ENCODE data around the gene CLCN4.
A peak's percentile ranks its signal among the peaks of the same experiment; 100 is the strongest.

CLCN4 gene

DNA sequence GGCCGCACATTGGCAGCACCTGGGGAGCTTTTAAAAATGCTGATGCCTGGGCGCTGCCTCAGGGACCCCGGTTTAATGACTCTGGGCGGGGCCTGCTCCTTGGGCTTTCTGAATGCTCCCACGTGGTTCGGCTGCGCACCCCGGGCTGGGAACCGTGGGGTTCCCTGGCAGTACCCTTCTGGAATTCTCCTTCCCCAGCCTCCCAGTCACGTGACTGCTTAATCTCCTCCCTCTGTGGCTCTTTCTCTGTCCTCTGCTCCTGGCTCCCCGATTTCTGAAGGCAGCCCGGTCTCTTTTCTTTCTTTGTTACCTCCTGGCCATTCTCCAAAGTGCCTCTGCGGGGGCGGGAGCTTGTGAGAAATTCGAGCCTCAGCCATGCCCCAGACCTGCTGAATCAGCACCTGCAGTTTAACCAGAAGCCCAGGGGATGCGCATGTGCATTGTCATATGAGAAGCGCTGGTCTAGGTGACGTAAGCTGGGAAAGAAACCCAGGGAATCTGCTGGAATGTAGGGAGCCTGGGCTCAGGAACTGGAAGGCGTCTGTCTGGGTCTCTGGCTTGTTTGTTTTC lies 16.6 kb downstream of the CLCN4 start:
- H3K4me2 ChIP-seq, result peak overlapping the region; percentile 31; the same call in 1 of the 2 replicates
- H3K9me3 ChIP-seq, result no peaks in the 10 kb centered on the region
- no peaks in the 10 kb centered on the region for H3K36me3 ChIP-seq
- no peak overlapping the region for H3K4me3 ChIP-seq
- peaks cover 17% of the 10 kb centered on the region; the same call in 1 of the 2 replicates for H3K27me3 ChIP-seq
- peaks cover 27% of the 10 kb centered on the region for H3K4me1 ChIP-seq
- H3K27ac ChIP-seq, result no peak overlapping the region
- no peak for TF ChIP-seq Cebpa-rat (IDR thresholded peaks at IDR 0.05)
- H4K20me1 ChIP-seq, result no peaks in the 10 kb centered on the region
- H3K9ac ChIP-seq, result no peak overlapping the region

GRCh38 chrX:10174051-10174450 lies 17.3 kb downstream of the CLCN4 start:
- Histone ChIP-seq H4K20me1 (no peaks in the 10 kb centered on the region), H3K27me3 (peaks cover 16% of the 10 kb centered on the region), H3K9ac (no peak overlapping the region), H3K4me3 (no peak overlapping the region), H3K4me1 (peaks cover 24% of the 10 kb centered on the region), H3K27ac (no peak overlapping the region), H3K4me2 (no peak overlapping the region; the same call in 1 of the 2 replicates), H3K9me3 (no peaks in the 10 kb centered on the region), H3K36me3 (no peaks in the 10 kb centered on the region)
- TF ChIP-seq Cebpa-rat (IDR thresholded peaks at IDR 0.05), result no peak

GRCh38 chrX:10174810-10175209 lies 18.0 kb downstream of the CLCN4 start:
- Histone ChIP-seq H3K9ac (no peak overlapping the region), H3K36me3 (no peaks in the 10 kb centered on the region), H3K4me3 (no peak overlapping the region), H3K9me3 (no peaks in the 10 kb centered on the region), H3K27me3 (peaks cover 24% of the 10 kb centered on the region), H3K4me2 (no peak overlapping the region), H3K27ac (no peak overlapping the region), H4K20me1 (no peaks in the 10 kb centered on the region), H3K4me1 (peaks cover 24% of the 10 kb centered on the region)
- TF ChIP-seq Cebpa-rat (IDR thresholded peaks at IDR 0.05), result no peak

DNA sequence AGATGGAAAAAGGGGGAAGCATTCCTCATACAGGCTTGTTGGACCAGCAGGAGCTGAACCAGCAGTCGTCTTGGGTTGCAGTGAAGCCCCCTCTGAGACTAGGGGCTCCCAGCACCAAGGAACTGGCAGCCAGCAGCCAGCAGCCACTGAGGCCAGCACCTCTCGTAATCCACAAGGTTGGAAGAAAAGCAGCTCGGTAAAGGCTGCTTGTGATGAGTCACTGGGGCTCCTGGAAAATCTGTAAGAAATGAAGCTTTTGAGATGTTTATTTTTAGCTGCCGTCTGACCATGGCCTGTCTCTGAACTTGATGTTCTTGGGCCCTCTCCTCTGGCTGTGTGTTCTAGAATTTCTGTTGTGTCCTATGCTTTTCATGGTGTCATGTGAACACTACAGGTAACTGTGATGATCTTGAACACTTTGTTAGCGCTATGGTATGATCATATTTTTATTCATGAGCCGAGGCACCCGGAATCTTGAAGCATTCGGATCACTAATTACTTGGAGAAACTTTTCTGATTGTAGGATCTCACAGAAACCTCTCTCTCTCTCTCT lies 18.6 kb downstream of the CLCN4 start:
- Histone ChIP-seq H4K20me1 (no peaks in the 10 kb centered on the region), H3K9me3 (no peaks in the 10 kb centered on the region), H3K27ac (no peak overlapping the region), H3K27me3 (peaks cover 24% of the 10 kb centered on the region), H3K4me3 (no peak overlapping the region), H3K4me1 (peaks cover 24% of the 10 kb centered on the region), H3K36me3 (no peaks in the 10 kb centered on the region), H3K4me2 (no peak overlapping the region), H3K9ac (no peak overlapping the region)
- no peak for TF ChIP-seq Cebpa-rat (IDR thresholded peaks at IDR 0.05)

DNA sequence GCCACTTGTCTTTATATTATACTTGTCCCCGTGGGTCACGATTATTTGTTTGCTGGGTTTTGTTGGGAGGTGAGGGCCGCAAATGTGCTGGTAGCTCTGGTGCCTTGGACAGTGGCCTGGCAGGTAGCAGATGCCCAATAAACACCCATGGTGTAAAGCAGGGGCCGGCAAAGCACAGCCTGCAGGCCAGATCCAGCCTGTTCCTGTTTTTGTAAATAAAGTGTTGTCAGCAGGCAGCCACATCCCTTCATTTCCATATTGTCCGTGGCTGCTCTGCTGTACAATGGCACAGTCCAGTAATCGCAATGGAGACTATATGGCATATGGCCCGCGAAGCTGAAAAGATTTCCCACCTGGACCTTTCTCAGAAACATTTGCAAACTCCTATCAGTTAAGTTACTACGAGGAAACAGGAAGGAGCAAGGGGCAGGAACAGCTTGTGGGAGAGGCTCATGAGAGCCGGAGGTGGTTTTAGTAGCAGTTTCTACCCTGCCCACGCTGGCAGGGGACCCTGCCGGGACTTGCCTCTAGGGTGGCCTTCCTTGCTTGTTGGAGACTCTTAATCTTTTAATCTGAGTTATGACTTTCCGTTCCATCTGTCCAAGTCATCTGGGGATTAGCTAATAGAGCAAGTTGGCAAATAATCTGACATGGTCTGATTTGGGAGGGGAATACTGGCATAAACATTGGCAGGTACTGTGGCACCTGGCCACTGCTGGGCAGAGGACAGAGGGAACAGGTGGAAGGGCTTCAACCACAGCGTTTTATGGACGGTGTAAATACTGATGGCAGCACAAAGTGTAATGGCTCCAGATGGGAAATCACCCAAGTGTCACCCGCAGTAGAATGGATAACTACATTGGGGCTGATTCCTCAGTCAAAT lies 19.6 kb downstream of the CLCN4 start:
- no peak for TF ChIP-seq Cebpa-rat (IDR thresholded peaks at IDR 0.05)
- Histone ChIP-seq H4K20me1 (no peaks in the 10 kb centered on the region), H3K4me2 (no peak overlapping the region; the same call in 1 of the 2 replicates), H3K27ac (no peak overlapping the region), H3K36me3 (no peaks in the 10 kb centered on the region), H3K9ac (no peak overlapping the region), H3K4me3 (no peak overlapping the region), H3K4me1 (peaks cover 24% of the 10 kb centered on the region), H3K9me3 (no peaks in the 10 kb centered on the region), H3K27me3 (peaks cover 24% of the 10 kb centered on the region)

GRCh38 chrX:10177004-10177396 lies 20.2 kb downstream of the CLCN4 start:
- Histone ChIP-seq H3K27me3 (peaks cover 24% of the 10 kb centered on the region), H3K27ac (no peak overlapping the region), H3K4me2 (no peak overlapping the region), H3K36me3 (no peaks in the 10 kb centered on the region), H4K20me1 (no peaks in the 10 kb centered on the region), H3K9me3 (no peaks in the 10 kb centered on the region), H3K9ac (no peak overlapping the region), H3K4me1 (peaks cover 24% of the 10 kb centered on the region), H3K4me3 (no peak overlapping the region)
- no peak for TF ChIP-seq Cebpa-rat (IDR thresholded peaks at IDR 0.05)

DNA sequence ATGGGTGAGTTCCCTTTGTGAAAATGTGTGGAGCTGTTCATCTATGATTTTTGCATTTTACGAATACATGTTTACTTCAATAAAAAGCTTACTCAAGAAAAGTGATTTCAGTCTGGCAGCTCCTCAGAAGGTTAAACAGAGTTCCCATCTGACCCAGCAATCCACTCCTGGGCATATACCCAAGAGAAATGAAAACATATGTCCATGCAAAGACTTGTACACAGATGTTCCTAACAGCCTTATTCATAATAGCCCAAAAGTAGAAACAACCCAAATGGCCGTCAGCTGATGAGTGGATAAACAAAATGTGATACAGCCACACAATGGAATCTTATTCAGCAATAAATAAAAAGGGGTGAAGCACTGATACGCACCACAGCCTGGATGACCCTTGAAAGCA lies 20.8 kb downstream of the CLCN4 start:
- Histone ChIP-seq H3K36me3 (no peaks in the 10 kb centered on the region), H3K4me3 (no peak overlapping the region), H3K4me2 (no peak overlapping the region), H3K9ac (no peak overlapping the region), H4K20me1 (no peaks in the 10 kb centered on the region), H3K9me3 (no peaks in the 10 kb centered on the region), H3K4me1 (peaks cover 22% of the 10 kb centered on the region), H3K27me3 (peaks cover 24% of the 10 kb centered on the region), H3K27ac (no peak overlapping the region)
- TF ChIP-seq Cebpa-rat (IDR thresholded peaks at IDR 0.05), result no peak

- no peak overlapping the region for H3K4me2 ChIP-seq
- no peaks in the 10 kb centered on the region for H3K36me3 ChIP-seq
- H3K4me3 ChIP-seq, result no peak overlapping the region
- H3K9me3 ChIP-seq, result no peaks in the 10 kb centered on the region
- H3K4me1 ChIP-seq, result peaks cover 9% of the 10 kb centered on the region
- no peak overlapping the region for H3K27ac ChIP-seq
- TF ChIP-seq Cebpa-rat (IDR thresholded peaks at IDR 0.05), result no peak
- no peak overlapping the region for H3K9ac ChIP-seq
- no peaks in the 10 kb centered on the region for H4K20me1 ChIP-seq
- peaks cover 24% of the 10 kb centered on the region for H3K27me3 ChIP-seq
Observed at GRCh38 chrX:10178866-10179463, 22.2 kb downstream of the CLCN4 start.

- no peak for TF ChIP-seq Cebpa-rat (IDR thresholded peaks at IDR 0.05)
- H3K4me2 ChIP-seq, result no peak overlapping the region
- no peaks in the 10 kb centered on the region for H3K9me3 ChIP-seq
- peaks cover 9% of the 10 kb centered on the region for H3K4me1 ChIP-seq
- no peaks in the 10 kb centered on the region for H3K36me3 ChIP-seq
- no peaks in the 10 kb centered on the region for H4K20me1 ChIP-seq
- no peak overlapping the region for H3K9ac ChIP-seq
- peaks cover 34% of the 10 kb centered on the region for H3K27me3 ChIP-seq
- H3K4me3 ChIP-seq, result no peak overlapping the region
- no peak overlapping the region for H3K27ac ChIP-seq
Observed at GRCh38 chrX:10183760-10184159, 27.0 kb downstream of the CLCN4 start.

DNA sequence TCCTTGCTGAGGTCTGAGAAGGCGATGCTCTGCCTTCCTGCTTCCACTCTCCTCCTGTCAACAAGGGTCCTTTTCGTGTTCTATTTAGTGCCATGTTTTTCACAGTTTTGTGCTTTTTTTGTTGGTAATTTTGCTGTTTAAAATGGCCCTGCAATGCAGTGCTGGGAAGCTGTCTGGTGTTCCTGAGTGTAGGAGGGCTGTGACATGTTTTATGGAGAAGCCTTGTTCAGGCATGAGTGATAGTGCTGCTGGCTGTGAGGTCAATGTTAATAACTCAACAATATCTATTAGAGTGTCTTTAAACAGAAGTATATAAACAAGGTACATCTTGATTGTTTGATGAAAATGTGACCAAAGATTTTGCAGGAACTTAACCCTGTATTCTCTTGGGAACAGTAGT lies 27.6 kb downstream of the CLCN4 start:
- no peaks in the 10 kb centered on the region for H3K36me3 ChIP-seq
- H3K27me3 ChIP-seq, result peaks cover 34% of the 10 kb centered on the region
- TF ChIP-seq Cebpa-rat (IDR thresholded peaks at IDR 0.05), result no peak
- H4K20me1 ChIP-seq, result no peaks in the 10 kb centered on the region
- H3K9ac ChIP-seq, result no peak overlapping the region
- H3K27ac ChIP-seq, result no peak overlapping the region
- no peaks in the 10 kb centered on the region for H3K9me3 ChIP-seq
- no peak overlapping the region for H3K4me3 ChIP-seq
- H3K4me2 ChIP-seq, result no peak overlapping the region
- H3K4me1 ChIP-seq, result peaks cover 9% of the 10 kb centered on the region

Data from BLaER1 (cell line).